ENCODE data around the gene MYLIP. TPM values are rescaled to one million over a fixed set of nuclear protein-coding genes. Genes with fewer than 3 reads are reported as not detected.

MYLIP gene
- total RNA-seq, 4 donors from 2014 or later, result 25.9 to 53.0 (median 36.5) TPM

DNA sequence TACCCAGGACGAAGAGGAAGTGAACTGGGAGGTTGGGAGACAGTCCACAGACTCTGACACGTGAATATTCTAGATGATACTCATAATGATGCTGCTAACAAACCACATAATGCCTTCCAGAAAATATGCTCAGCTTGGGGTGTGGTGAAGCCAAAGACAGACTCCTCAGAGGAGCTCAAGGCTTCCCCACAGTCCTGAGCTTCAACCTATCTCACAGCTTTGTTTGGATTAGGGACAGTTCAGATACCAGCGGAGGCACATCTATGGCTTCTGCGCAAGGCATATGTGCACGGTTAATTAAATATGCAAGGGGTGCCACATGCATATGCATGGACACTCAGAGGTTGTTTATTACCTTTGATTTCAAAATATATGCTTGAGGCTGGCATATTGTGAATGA, 30.7 kb upstream of the MYLIP start:
- DNase-seq (ENCODE audit: low spot score in 2 of 2), result no peak
- Histone ChIP-seq H3K4me3 (no peak overlapping the region), H3K9me3 (no peaks in the 10 kb centered on the region), H3K4me1 (no peaks in the 10 kb centered on the region), H3K36me3 (no peaks in the 10 kb centered on the region), H3K27ac (no peak overlapping the region), H3K27me3 (no peaks in the 10 kb centered on the region)
- TF ChIP-seq, protein P1, sequence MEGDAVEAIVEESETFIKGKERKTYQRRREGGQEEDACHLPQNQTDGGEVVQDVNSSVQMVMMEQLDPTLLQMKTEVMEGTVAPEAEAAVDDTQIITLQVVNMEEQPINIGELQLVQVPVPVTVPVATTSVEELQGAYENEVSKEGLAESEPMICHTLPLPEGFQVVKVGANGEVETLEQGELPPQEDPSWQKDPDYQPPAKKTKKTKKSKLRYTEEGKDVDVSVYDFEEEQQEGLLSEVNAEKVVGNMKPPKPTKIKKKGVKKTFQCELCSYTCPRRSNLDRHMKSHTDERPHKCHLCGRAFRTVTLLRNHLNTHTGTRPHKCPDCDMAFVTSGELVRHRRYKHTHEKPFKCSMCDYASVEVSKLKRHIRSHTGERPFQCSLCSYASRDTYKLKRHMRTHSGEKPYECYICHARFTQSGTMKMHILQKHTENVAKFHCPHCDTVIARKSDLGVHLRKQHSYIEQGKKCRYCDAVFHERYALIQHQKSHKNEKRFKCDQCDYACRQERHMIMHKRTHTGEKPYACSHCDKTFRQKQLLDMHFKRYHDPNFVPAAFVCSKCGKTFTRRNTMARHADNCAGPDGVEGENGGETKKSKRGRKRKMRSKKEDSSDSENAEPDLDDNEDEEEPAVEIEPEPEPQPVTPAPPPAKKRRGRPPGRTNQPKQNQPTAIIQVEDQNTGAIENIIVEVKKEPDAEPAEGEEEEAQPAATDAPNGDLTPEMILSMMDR (IDR thresholded peaks at IDR 0.05), result no peak
- TF ChIP-seq POLR2AphosphoS5 (IDR thresholded peaks at IDR 0.05) (no peak), POLR2A (IDR thresholded peaks at IDR 0.05) (no peak), EP300 (IDR thresholded peaks at IDR 0.05) (no peak)
- WGBS, result 82% methylated on average over 5 of the region's 5 CpGs

DNA sequence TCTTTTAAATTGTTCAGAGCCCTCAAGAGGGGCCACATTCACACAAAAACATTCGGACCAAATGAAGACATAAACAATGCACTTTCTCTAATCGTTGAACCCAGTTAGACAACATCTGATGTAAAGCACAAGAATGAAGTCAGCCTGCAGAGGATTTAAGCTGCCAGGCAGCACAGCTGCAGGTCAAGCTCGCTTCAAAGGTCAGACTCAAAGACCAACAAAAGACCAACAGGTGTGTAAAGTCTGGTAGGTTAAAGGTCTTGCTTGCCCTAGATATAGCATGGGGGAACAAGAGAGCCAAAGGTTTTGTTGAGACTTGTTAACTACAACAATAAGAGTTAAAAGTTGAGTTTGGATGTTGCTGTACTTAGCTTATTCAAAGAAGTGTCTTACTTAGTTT, 26.7 kb upstream of the MYLIP start:
- Histone ChIP-seq H3K4me1 (peaks cover 7% of the 10 kb centered on the region), H3K27me3 (no peaks in the 10 kb centered on the region), H3K36me3 (no peaks in the 10 kb centered on the region), H3K4me3 (no peak overlapping the region), H3K9me3 (no peaks in the 10 kb centered on the region), H3K27ac (no peak overlapping the region)
- TF ChIP-seq POLR2A (IDR thresholded peaks at IDR 0.05), result no peak
- TF ChIP-seq EP300 (IDR thresholded peaks at IDR 0.05), result no peak
- no peak for TF ChIP-seq POLR2AphosphoS5 (IDR thresholded peaks at IDR 0.05)
- TF ChIP-seq, protein P1 (IDR thresholded peaks at IDR 0.05), result no peak
- DNase-seq (ENCODE audit: low spot score in 2 of 2), result no peak
- WGBS, result 80% methylated on average over 3 of the region's 3 CpGs

- Histone ChIP-seq H3K36me3 (no peaks in the 10 kb centered on the region), H3K4me3 (no peak overlapping the region), H3K4me1 (peaks cover 7% of the 10 kb centered on the region), H3K27ac (no peak overlapping the region), H3K9me3 (no peaks in the 10 kb centered on the region), H3K27me3 (no peaks in the 10 kb centered on the region)
- 71% methylated on average over 7 of the region's 7 CpGs for WGBS
- DNase-seq (ENCODE audit: low spot score in 2 of 2), result no peak
- TF ChIP-seq POLR2A (IDR thresholded peaks at IDR 0.05), result no peak
- TF ChIP-seq, protein P1 (IDR thresholded peaks at IDR 0.05), result no peak
- no peak for TF ChIP-seq EP300 (IDR thresholded peaks at IDR 0.05)
- TF ChIP-seq POLR2AphosphoS5 (IDR thresholded peaks at IDR 0.05), result no peak
Observed at GRCh38 chr6:16103722-16104121, 25.2 kb upstream of the MYLIP start.

DNA sequence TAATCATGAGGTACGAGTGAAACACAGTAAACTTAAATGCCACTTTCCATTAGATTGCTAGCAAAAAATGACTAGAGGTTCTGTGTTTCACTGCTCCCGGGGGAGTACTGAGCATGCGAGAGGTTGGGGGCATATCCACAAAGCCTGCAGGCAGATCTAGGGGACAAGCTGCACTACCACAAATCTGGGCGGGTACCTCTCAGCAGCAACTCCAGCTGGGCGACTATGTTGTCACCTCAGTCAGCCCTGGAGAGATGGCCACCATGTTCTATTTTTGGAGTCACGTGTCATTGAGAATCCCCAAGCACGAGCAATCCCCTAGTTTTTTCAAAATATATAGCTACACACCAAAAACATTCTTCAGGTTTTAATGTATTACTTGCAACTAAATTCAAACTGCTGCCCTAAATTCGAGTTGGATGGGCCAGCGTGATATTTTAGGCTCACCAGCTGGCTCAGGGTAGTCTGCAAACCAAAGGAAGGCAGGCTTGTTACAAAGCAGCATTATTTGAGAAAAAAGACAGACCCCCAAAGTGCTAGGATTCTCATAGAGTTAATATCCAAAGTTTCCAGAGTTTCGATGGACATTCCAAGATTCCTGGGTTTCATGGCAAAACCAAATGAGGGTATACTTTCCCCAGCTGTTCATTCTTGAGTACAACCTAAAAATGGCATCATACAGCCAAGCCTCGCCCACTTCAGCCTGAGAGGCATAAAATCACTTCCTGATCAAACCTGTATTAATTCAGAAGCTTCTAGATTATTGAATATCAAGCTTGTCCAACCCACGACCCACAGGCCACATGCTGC, 24.1 kb upstream of the MYLIP start:
- 81% methylated on average over 12 of the region's 12 CpGs for WGBS
- DNase-seq (ENCODE audit: low spot score in 2 of 2), result no peak

DNA sequence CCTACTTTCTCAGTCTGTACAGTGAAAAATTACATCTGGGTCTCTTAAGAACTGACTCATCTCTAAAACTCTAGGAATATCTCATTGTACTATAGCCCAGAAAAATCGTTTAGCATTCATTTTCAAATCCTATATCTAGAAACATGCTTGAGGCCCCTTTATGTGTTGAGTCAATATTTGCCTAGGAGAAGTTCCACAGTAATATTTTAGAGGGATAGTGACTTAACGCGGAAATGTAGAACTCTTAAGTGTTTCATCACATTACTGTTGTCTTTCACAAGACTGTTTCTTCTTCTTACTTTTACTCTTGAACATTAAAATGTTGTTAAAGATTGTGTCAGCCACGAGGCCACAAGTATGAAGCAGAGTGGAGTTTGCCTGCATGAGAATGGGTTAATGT, 23.0 kb upstream of the MYLIP start:
- peaks cover 7% of the 10 kb centered on the region for H3K4me1 ChIP-seq
- H3K4me3 ChIP-seq, result no peak overlapping the region
- H3K36me3 ChIP-seq, result no peaks in the 10 kb centered on the region
- TF ChIP-seq POLR2A (IDR thresholded peaks at IDR 0.05) (no peak), EP300 (IDR thresholded peaks at IDR 0.05) (no peak), POLR2AphosphoS5 (IDR thresholded peaks at IDR 0.05) (no peak)
- TF ChIP-seq, protein P1 (IDR thresholded peaks at IDR 0.05), result no peak
- 82% methylated on average over 4 of the region's 4 CpGs for WGBS
- no peak overlapping the region for H3K27ac ChIP-seq
- no peak for DNase-seq (ENCODE audit: low spot score in 2 of 2)
- no peaks in the 10 kb centered on the region for H3K9me3 ChIP-seq
- H3K27me3 ChIP-seq, result no peaks in the 10 kb centered on the region

More for the DNA sequence above, 24.1 kb upstream of the MYLIP start:
- Histone ChIP-seq H3K4me1 (peaks cover 7% of the 10 kb centered on the region), H3K36me3 (no peaks in the 10 kb centered on the region), H3K9me3 (no peaks in the 10 kb centered on the region), H3K4me3 (no peak overlapping the region), H3K27ac (no peak overlapping the region), H3K27me3 (no peaks in the 10 kb centered on the region)
- no peak for TF ChIP-seq POLR2A (IDR thresholded peaks at IDR 0.05)
